WTC11 (cell line): ENCODE measurements around the gene MORC1. TPM values are rescaled to one million over a fixed set of nuclear protein-coding genes. Genes with fewer than 3 reads are reported as not detected.

ENCODE experiments used
- ATAC-seq: fragments of 200-7000 bp; cut with Tn5 transposase; 2 replicates; pipeline ENCODE4 v1.10.0; 2021; ENCODE audit warnings: mild to moderate bottlenecking, moderate library complexity
- CTCF ChIA-PET: fragments of 300-600 bp; sonication (Branson Sonifier 250); formaldehyde crosslinking; loops from one replicate; lab custom pipeline; 2021; ENCODE audit warnings: antibody characterized with exemption; lab: Charles Lee
- POLR2A ChIA-PET: fragments of 350-600 bp; sonication (Branson Sonifier 250); formaldehyde crosslinking; loops from one replicate; lab custom pipeline; 2021; ENCODE audit warnings: antibody characterized with exemption; lab: Charles Lee
- DNase-seq: peaks from one replicate; pipeline ENCODE4 v3.0.0; 2021; ENCODE audit warnings: low spot score
- H3K27ac Mint-ChIP-seq: 2 replicates; pipeline ENCODE4 v1.8.0; 2021; ENCODE audit warnings: mixed read lengths
- H3K27me3 Mint-ChIP-seq: 2 replicates; pipeline ENCODE4 v1.8.0; 2021; ENCODE audit warnings: low read depth, mild to moderate bottlenecking, moderate library complexity, mixed read lengths
- H3K36me3 Mint-ChIP-seq: 2 replicates; pipeline ENCODE4 v1.8.0; 2021; ENCODE audit warnings: mixed read lengths
- H3K4me1 Mint-ChIP-seq: 2 replicates; pipeline ENCODE4 v1.8.0; 2022; ENCODE audit warnings: mixed read lengths
- H3K4me3 Mint-ChIP-seq: 2 replicates; pipeline ENCODE4 v1.8.0; 2021; ENCODE audit warnings: mild to moderate bottlenecking, moderate library complexity, mixed read lengths
- H3K9me3 Mint-ChIP-seq: 2 replicates; pipeline ENCODE4 v1.8.0; 2021; ENCODE audit warnings: mixed read lengths
- AFF4 ChIP-seq: sonication (generic); formaldehyde crosslinking; IDR thresholded peaks from 2 replicates; pipeline ENCODE4 v1.8.1; 2023; ENCODE audit warnings: mild to moderate bottlenecking, missing genetic modification reagents, borderline replicate concordance
- ARID4B ChIP-seq: sonication (generic); formaldehyde crosslinking; IDR thresholded peaks from 2 replicates; pipeline ENCODE4 v1.8.0; 2023; ENCODE audit warnings: missing genetic modification reagents, mild to moderate bottlenecking, borderline replicate concordance
- CREB1 ChIP-seq: sonication (generic); formaldehyde crosslinking; IDR thresholded peaks from 2 replicates; pipeline ENCODE4 v1.8.0; 2023; ENCODE audit warnings: mild to moderate bottlenecking, missing genetic modification reagents
- ETV6 ChIP-seq: sonication (generic); formaldehyde crosslinking; IDR thresholded peaks from 2 replicates; pipeline ENCODE4 v1.8.1; 2022; ENCODE audit warnings: mild to moderate bottlenecking, missing genetic modification reagents
- PRDM15 ChIP-seq: sonication (generic); formaldehyde crosslinking; IDR thresholded peaks from 2 replicates; pipeline ENCODE4 v1.8.0; 2022; ENCODE audit warnings: missing genetic modification reagents
- SP1 ChIP-seq: sonication (generic); formaldehyde crosslinking; conservative IDR thresholded peaks from 2 replicates; pipeline ENCODE4 v1.8.1; 2022; ENCODE audit warnings: missing genetic modification reagents
- USF1 ChIP-seq: sonication (generic); formaldehyde crosslinking; IDR thresholded peaks from 2 replicates; pipeline ENCODE4 v1.8.0; 2022; ENCODE audit warnings: mild to moderate bottlenecking, missing genetic modification reagents
- ZBTB21 ChIP-seq: sonication (generic); formaldehyde crosslinking; IDR thresholded peaks from 2 replicates; pipeline ENCODE4 v1.8.1; 2023; ENCODE audit warnings: mild to moderate bottlenecking, missing genetic modification reagents, borderline replicate concordance
- ZSCAN18 ChIP-seq: fragments of 250-450 bp; sonication (Bioruptor Pico); IDR thresholded peaks from 2 replicates; pipeline ENCODE4 v2.1.2; 2022; ENCODE audit warnings: mild to moderate bottlenecking, moderate library complexity
- total RNA-seq: library from RNA; stranded (reverse); gene quantifications from 3 replicates; pipeline ENCODE4 v1.2.3, GENCODE V29; 2021
- TF ChIP-seq, protein P1 (sequence below): fragments of 250-450 bp; sonication (Bioruptor Pico); IDR thresholded peaks from 2 replicates; pipeline ENCODE4 v1.9.0; 2021; ENCODE audit warnings: moderate library complexity, mild to moderate bottlenecking, inconsistent platforms, borderline replicate concordance
- TF ChIP-seq, protein P2 (sequence below): sonication (generic); formaldehyde crosslinking; IDR thresholded peaks from 2 replicates; pipeline ENCODE4 v1.8.1; 2023; ENCODE audit warnings: mild to moderate bottlenecking, missing genetic modification reagents
- TF ChIP-seq, protein P3 (sequence below): sonication (generic); formaldehyde crosslinking; IDR thresholded peaks from 2 replicates; pipeline ENCODE4 v1.8.0; 2023; ENCODE audit warnings: mild to moderate bottlenecking, missing genetic modification reagents

The MORC1 gene
- total RNA-seq, 1 experiment from 2014 or later, result not detected

GRCh38 chr3:109072194-109072593, 45.7 kb downstream of the MORC1 start:
- no peak for ATAC-seq
- Mint-ChIP-seq H3K27me3 (no peaks in the 10 kb centered on the region), H3K36me3 (no peaks in the 10 kb centered on the region), H3K9me3 (no peaks in the 10 kb centered on the region), H3K4me3 (no peak overlapping the region), H3K27ac (peak overlapping the region; percentile 67; the same call in 1 of the 2 replicates), H3K4me1 (peaks cover 10% of the 10 kb centered on the region)
- ChIA-PET POLR2A (no interaction called here), CTCF (interaction anchor here (1.9 to 2.8 kb wide), 2 partner anchors 10 to 48 kb away, joined by 12 to 13 read pairs; no protein-coding TSS in a partner anchor)
- DNase-seq, result no peak
- TF ChIP-seq, protein P1, sequence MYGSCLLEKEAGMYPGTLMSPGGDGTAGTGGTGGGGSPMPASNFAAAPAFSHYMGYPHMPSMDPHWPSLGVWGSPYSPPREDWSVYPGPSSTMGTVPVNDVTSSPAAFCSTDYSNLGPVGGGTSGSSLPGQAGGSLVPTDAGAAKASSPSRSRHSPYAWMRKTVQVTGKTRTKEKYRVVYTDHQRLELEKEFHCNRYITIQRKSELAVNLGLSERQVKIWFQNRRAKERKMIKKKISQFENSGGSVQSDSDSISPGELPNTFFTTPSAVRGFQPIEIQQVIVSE (CRISPR knock-in tag), result no peak
- TF ChIP-seq, protein P2, sequence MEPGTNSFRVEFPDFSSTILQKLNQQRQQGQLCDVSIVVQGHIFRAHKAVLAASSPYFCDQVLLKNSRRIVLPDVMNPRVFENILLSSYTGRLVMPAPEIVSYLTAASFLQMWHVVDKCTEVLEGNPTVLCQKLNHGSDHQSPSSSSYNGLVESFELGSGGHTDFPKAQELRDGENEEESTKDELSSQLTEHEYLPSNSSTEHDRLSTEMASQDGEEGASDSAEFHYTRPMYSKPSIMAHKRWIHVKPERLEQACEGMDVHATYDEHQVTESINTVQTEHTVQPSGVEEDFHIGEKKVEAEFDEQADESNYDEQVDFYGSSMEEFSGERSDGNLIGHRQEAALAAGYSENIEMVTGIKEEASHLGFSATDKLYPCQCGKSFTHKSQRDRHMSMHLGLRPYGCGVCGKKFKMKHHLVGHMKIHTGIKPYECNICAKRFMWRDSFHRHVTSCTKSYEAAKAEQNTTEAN, result no peak
- TF ChIP-seq ZBTB21 (CRISPR knock-in tag) (no peak), USF1 (CRISPR knock-in tag) (no peak), CREB1 (CRISPR knock-in tag) (no peak), ETV6 (CRISPR knock-in tag) (no peak), ARID4B (no peak), SP1 (CRISPR knock-in tag) (no peak), AFF4 (CRISPR knock-in tag) (no peak), ZSCAN18 (CRISPR knock-in tag) (no peak), PRDM15 (CRISPR knock-in tag) (no peak)
- TF ChIP-seq, protein P3, sequence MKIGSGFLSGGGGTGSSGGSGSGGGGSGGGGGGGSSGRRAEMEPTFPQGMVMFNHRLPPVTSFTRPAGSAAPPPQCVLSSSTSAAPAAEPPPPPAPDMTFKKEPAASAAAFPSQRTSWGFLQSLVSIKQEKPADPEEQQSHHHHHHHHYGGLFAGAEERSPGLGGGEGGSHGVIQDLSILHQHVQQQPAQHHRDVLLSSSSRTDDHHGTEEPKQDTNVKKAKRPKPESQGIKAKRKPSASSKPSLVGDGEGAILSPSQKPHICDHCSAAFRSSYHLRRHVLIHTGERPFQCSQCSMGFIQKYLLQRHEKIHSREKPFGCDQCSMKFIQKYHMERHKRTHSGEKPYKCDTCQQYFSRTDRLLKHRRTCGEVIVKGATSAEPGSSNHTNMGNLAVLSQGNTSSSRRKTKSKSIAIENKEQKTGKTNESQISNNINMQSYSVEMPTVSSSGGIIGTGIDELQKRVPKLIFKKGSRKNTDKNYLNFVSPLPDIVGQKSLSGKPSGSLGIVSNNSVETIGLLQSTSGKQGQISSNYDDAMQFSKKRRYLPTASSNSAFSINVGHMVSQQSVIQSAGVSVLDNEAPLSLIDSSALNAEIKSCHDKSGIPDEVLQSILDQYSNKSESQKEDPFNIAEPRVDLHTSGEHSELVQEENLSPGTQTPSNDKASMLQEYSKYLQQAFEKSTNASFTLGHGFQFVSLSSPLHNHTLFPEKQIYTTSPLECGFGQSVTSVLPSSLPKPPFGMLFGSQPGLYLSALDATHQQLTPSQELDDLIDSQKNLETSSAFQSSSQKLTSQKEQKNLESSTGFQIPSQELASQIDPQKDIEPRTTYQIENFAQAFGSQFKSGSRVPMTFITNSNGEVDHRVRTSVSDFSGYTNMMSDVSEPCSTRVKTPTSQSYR, result no peak
